Tibial nerve (tissue), 4 donors: ENCODE measurements around the gene LRP1. TPM values are rescaled to one million over a fixed set of nuclear protein-coding genes. Genes with fewer than 3 reads are reported as not detected.

ENCODE experiments used
- DNase-seq, 2 donors: peaks; one replicate each; pipeline ENCODE4 v3.0.0-alpha.2; 2019; ENCODE audit warnings: low spot score in 2 of 2
- H3K27ac ChIP-seq, 4 donors: fragments of 200-600 bp; sonication (generic) in 3 of 4; one replicate each; pipeline ENCODE4 v1.5.1; 2017 to 2019; ENCODE audit warnings: mild to moderate bottlenecking in 1 of 4
- H3K27me3 ChIP-seq, 2 donors: fragments of 200-600 bp; sonication (generic) in 1 of 2; one replicate each; pipeline versions ENCODE4 v1.5.1 to v1.6.0; 2017 to 2019
- H3K36me3 ChIP-seq, 3 donors: fragments of 200-600 bp; sonication (generic); one replicate each; pipeline ENCODE4 v1.5.1; 2018 to 2019
- H3K4me1 ChIP-seq, 4 donors: fragments of 200-600 bp; sonication (generic) in 3 of 4; one replicate each; pipeline ENCODE4 v1.5.1; 2017 to 2019
- H3K4me3 ChIP-seq, 4 donors: fragments of 200-600 bp; sonication (generic) in 3 of 4; one replicate each; pipeline ENCODE4 v1.5.1; 2017 to 2019; ENCODE audit warnings: mild to moderate bottlenecking in 1 of 4, moderate library complexity in 1 of 4
- H3K9me3 ChIP-seq, 4 donors: fragments of 200-600 bp; sonication (generic) in 3 of 4; one replicate each; pipeline ENCODE4 v1.5.1; 2017 to 2019
- EP300 ChIP-seq, 2 donors: sonication (generic); formaldehyde crosslinking; IDR thresholded peaks; one replicate each; pipeline ENCODE4 v1.6.1; 2017; ENCODE audit warnings: antibody characterized with exemption in 2 of 2, mild to moderate bottlenecking in 1 of 2
- POLR2A ChIP-seq, 2 donors: fragments of 450-650 bp; IDR thresholded peaks; one replicate each; pipeline ENCODE4 v1.6.1; 2017; ENCODE audit warnings: antibody characterized with exemption in 2 of 2, mild to moderate bottlenecking in 2 of 2, moderate library complexity in 2 of 2
- WGBS, 2 donors: methylation state at CpG; one replicate each; pipeline ENCODE4 v1.1.5; 2018; 5-methylcytosine and 5-hydroxymethylcytosine counted together
- total RNA-seq, 4 donors: library from RNA; depleted of rRNA; stranded (reverse); fragments of >200 nt; gene quantifications; one replicate each; pipeline ENCODE4 v1.1.0, GENCODE V29; 2016
- TF ChIP-seq, protein P1 (sequence below), 5 experiments: fragments of 200-600 bp in 3 of 5; fragments of 450-650 bp in 2 of 5; sonication (generic) in 3 of 5; IDR thresholded peaks; one replicate each; pipeline ENCODE4 v1.5.1; 2016 to 2019; ENCODE audit warnings: antibody characterized with exemption in 5 of 5, mild to moderate bottlenecking in 3 of 5, moderate library complexity in 2 of 5

The LRP1 gene
- total RNA-seq, 4 donors from 2014 or later = 410 to 653 (median 527) TPM

DNA sequence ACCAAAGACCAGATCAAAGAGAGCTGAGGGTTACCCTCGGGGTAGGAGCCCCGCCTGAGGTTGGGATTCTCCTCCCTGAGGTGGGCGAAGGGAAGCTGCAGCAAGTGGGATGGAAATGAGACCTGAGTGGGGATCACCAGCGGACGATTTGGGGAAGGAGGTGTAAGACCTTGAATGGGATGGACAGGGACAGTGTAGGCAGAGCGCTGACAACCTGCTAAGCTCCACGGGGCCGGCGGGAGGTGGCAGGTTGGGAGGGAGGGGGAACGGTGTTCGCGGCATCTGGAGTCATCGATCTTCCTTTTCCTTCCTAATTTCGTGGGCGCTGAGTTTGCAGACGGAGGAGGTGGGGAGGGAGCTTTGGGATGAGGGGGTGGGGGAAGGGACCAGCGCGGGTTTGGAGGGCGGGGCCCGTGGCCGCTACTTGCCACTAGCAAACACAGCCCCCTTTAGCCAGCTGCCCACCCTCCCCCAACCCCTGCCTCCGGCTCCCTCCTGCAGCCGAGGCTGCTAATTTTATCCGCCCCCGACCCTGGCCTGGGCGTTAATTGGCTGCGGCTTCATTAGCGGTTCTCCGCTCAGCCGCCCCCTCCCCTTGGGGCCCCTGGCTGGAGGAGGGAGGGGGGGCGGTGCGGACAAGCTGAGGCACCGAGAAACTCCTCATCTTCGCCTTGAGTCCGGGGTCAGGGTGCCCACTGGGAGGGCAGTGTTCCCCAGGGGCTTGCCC is 98.5 kb downstream of the LRP1 start:
- Histone ChIP-seq H3K4me1 (peaks cover 4 to 52% (median 26%) of the 10 kb centered on the region in 4 donors), H3K27ac (no peak overlapping the region), H3K4me3 (peak overlapping the region in 1 of 4 donors; percentile 4), H3K36me3 (peaks cover 0 to 8% (median 0%) of the 10 kb centered on the region in 3 donors), H3K27me3 (peaks cover 0 to 63% of the 10 kb centered on the region in 2 donors), H3K9me3 (no peaks in the 10 kb centered on the region)
- TF ChIP-seq EP300 (IDR thresholded peaks at IDR 0.05) (no peak), POLR2A (IDR thresholded peaks at IDR 0.05) (no peak)
- TF ChIP-seq, protein P1, sequence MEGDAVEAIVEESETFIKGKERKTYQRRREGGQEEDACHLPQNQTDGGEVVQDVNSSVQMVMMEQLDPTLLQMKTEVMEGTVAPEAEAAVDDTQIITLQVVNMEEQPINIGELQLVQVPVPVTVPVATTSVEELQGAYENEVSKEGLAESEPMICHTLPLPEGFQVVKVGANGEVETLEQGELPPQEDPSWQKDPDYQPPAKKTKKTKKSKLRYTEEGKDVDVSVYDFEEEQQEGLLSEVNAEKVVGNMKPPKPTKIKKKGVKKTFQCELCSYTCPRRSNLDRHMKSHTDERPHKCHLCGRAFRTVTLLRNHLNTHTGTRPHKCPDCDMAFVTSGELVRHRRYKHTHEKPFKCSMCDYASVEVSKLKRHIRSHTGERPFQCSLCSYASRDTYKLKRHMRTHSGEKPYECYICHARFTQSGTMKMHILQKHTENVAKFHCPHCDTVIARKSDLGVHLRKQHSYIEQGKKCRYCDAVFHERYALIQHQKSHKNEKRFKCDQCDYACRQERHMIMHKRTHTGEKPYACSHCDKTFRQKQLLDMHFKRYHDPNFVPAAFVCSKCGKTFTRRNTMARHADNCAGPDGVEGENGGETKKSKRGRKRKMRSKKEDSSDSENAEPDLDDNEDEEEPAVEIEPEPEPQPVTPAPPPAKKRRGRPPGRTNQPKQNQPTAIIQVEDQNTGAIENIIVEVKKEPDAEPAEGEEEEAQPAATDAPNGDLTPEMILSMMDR (IDR thresholded peaks at IDR 0.05) = no peak
- no peak for DNase-seq
- 15 to 19% methylated on average over 25 to 35 of the region's 35 CpGs for WGBS, 2 donors

DNA sequence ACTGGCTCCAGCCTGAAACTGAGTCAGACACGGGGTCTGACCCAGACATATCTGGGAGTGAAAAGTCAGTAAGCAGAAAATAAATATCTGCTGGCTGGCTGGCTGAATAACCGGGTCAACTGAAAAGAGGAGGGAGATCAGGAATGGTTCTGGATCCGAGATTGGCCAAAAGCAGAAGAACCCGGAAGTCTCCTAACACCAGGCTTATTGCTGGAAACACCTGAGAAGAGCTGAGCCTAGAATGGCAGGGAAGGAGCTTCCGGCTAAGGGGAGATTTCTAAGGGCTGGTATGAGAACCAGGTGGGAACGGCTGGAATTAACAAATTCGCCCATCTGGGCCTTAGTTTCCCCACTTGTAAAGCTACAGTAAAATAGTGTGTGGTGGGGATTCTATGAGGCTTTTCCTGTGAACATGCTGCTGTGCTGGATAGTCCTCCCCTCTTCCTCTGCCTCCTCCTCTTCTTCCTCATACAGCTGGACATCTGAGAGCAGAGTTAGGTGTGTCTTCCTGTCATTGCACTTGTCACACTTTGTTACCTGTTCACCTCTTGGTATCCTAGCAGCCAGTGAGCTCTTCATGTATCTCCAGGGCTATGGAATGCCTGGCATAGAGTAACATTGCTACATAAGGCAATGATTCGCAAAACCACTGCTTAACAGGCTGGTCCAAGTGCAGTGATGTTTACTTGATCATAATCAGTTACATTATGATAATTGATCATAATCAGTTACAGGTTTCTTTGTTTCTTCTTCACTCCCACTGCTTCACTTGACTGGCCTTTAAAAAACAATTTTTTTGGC is 99.2 kb downstream of the LRP1 start:
- Histone ChIP-seq H3K27ac (no peak overlapping the region), H3K9me3 (no peaks in the 10 kb centered on the region), H3K27me3 (peaks cover 0 to 55% of the 10 kb centered on the region in 2 donors), H3K4me1 (peaks cover 4 to 52% (median 26%) of the 10 kb centered on the region in 4 donors), H3K36me3 (peaks cover 0 to 16% (median 6%) of the 10 kb centered on the region in 3 donors), H3K4me3 (no peak overlapping the region)
- 54 to 57% methylated on average over 7 of the region's 8 CpGs for WGBS, 2 donors
- no peak for TF ChIP-seq POLR2A (IDR thresholded peaks at IDR 0.05)
- TF ChIP-seq EP300 (IDR thresholded peaks at IDR 0.05) = no peak
- TF ChIP-seq, protein P1 (IDR thresholded peaks at IDR 0.05) = no peak
- DNase-seq = no peak

DNA sequence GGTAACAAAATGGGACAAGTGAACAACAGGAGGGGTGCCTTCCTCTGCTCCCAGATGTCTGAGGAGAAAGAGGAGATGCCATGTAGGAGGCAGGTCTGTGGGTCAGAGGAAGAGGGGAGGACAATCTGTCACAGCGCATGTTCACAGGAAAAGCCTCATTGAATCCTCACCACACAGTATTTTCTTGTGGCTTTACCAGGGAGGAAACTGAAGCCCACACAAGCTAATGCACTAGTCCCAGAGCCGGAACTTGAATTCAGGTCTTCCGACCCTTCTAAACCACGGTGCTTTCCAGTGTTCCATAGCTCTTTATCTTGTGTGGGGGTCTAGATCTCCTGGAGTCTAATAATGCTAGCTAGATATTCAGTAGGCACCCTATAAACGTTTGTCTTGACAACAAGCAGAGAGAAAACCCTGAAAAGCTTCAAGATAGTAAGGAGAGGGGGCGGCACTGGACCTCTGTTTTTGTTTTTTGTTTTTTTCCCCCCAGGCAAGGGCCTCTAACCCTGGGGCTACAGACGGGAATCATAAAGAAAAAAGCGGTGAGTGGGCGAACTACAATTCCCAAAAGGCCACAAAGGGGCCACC is 100.9 kb downstream of the LRP1 start:
- H3K27ac ChIP-seq = peak overlapping the region in 3 of 4 donors; percentile 68 to 93 (median 88)
- TF ChIP-seq, protein P1 (IDR thresholded peaks at IDR 0.05) = peak in 1 of 5 experiments; percentile 46
- peak in 1 of 2 donors; percentile 40 for TF ChIP-seq EP300 (IDR thresholded peaks at IDR 0.05)
- no peak for TF ChIP-seq POLR2A (IDR thresholded peaks at IDR 0.05)

DNA sequence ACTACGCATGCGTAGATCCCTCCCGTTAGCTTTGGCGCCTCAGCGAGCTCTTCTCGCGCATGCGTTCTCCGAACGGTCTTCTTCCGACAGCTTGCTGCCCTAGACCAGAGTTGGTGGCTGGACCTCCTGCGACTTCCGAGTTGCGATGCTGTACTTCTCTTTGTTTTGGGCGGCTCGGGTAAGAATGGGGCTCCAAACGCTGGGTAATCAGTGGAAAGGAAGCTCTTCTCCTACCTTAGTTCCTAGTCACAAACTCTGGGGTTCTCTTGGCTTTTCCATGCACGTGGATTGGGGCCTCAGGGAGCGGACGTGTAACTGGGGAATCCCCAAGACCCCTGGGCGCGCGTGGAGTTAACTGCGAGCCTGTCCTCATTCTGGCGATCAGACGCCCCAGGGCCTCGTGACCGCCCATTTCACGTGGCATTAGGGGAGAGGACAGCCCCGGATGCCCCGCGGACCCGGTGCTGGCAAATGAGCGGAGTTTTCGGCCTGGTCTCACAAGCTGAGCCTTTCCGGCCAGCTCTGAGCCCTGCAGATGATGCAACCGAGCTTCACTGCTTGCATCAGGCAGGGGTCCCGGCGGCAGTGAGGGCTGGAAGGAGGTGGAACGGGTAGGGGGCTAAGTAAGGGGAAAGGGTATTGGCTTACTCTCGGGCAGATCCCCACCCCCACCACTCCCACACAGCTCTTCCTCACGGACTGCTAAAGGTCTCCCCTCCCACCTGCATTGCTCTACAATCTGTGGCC is 101.5 kb downstream of the LRP1 start, which contains the start of gene SHMT2:
TSS of gene SHMT2 (plus strand) at position 78 of the 747 bp plus-strand sequence. CDS start at position 146, 68 bp downstream.
- peak within 1 kb of the TSS; percentile 44 to 77 (median 64) for H3K4me3 ChIP-seq
- no peaks in the 10 kb centered on the region for H3K9me3 ChIP-seq
- peak within 1 kb of the TSS; percentile 15 to 93 (median 78) for H3K27ac ChIP-seq
- H3K4me1 ChIP-seq = peaks cover 4 to 55% (median 25%) of the 10 kb centered on the region in 4 donors
- TF ChIP-seq, protein P1 (IDR thresholded peaks at IDR 0.05) = no peak
- TF ChIP-seq EP300 (IDR thresholded peaks at IDR 0.05) (peak in 1 of 2 donors; percentile 58), POLR2A (IDR thresholded peaks at IDR 0.05) (peak in 1 of 2 donors; percentile 62)
- 0 to 2% methylated on average over 42 of the region's 42 CpGs for WGBS, 2 donors
- peaks cover 0 to 33% of the 10 kb centered on the region in 2 donors for H3K27me3 ChIP-seq
- H3K36me3 ChIP-seq = peaks cover 0 to 39% (median 14%) of the 10 kb centered on the region in 3 donors
- peak; percentile 77 to 79 for DNase-seq

More for the DNA sequence above, 100.9 kb downstream of the LRP1 start:
- WGBS, 2 donors = 13 to 15% methylated on average over 9 of the region's 9 CpGs
- peaks cover 4 to 52% (median 26%) of the 10 kb centered on the region in 4 donors for H3K4me1 ChIP-seq
- peaks cover 0 to 32% (median 14%) of the 10 kb centered on the region in 3 donors for H3K36me3 ChIP-seq
- no peaks in the 10 kb centered on the region for H3K9me3 ChIP-seq
- H3K4me3 ChIP-seq = peak overlapping the region; percentile 44 to 77 (median 64)
- H3K27me3 ChIP-seq = peaks cover 0 to 39% of the 10 kb centered on the region in 2 donors
- no peak for DNase-seq
